GM19468 (cell line): Measurements from ENCODE around the gene EPS8L3.
"Not testable (repeated sequence)": the region's sequence is repeated elsewhere in the genome, so short reads cannot be mapped to it uniquely, and the experiment has no call there.

Source experiments
- ATAC-seq: cut with Tn5 transposase; IDR thresholded peaks from one replicate; pipeline ENCODE4 v1.9.1; 2021; ENCODE audit warnings: mild to moderate bottlenecking, moderate library complexity, moderate number of reproducible peaks; ENCODE audit not compliant: unreplicated experiment; ENCODE audit errors: extremely low read depth

Gene EPS8L3

DNA sequence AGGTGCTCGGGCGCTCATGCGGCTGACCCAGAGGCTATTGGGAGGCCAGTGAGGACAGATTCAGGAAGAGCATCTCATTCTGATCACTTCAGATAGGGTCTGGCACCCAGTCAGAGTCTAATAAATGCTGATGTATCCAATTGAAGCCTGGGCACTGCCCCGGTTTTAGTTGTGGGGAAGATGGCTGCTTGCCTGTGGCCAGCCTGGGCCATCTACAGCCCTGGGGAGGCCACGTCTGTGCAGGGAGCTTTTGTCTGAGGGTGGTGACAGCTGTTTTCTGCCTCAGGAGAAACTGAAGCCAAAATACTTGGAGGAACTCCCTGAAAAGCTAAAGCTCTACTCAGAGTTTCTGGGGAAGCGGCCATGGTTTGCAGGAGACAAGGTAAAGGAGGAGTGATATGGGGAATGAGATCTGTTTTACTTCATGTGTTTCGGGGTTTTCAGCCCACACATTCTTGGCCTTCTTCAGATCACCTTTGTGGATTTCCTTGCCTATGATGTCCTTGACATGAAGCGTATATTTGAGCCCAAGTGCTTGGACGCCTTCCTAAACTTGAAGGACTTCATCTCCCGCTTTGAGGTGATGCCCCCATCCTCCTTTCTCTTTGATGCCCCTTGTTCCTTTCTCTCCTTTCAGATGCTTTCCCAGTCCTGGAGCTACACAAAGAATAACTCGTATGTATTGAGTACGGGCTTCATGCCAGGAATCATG lies 48.9 kb downstream of the EPS8L3 start:
- no peak for ATAC-seq

DNA sequence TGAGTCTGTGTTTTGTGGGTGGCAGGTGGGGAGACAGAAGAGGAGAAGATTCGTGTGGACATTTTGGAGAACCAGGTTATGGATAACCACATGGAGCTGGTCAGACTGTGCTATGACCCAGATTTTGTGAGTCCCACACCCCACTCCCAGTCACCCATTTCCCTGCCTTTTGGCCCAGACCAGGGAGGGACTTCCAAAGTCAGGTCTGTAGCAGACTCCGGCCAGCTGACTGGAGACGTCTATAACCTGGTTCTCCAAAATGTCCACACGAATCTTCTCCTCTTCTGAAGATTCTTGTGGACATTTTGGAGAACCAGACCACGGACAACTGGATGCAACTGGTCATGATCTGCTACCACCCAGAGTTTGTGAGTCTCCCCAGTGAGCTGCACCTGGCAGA lies 50.1 kb downstream of the EPS8L3 start:
- no peak for ATAC-seq

DNA sequence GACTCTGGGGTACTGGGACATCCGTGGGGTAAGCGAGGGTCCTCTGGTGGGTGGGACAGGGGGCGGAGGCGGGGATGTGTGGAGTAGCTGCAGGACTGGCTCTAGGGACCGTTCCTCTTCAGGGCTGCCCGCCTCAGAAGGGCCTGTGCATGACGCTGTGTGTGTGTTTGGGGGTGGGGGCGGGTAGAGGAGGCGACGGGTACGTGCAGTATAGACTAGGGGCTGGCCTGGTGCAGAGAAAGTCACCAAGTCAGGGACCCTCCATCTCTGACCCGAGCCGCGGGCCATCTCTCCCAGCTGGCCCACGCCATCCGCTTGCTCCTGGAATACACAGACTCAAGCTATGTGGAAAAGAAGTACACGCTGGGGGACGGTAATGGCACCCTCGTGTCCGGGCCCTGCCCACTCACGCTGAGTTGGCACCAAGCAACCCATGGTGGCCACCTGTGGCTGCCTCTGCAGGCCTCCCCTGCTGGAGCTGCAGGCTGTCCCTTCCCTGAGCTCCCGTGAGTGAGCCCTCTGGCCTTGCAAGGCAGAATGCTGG lies 51.3 kb downstream of the EPS8L3 start:
- ATAC-seq = no peak

DNA sequence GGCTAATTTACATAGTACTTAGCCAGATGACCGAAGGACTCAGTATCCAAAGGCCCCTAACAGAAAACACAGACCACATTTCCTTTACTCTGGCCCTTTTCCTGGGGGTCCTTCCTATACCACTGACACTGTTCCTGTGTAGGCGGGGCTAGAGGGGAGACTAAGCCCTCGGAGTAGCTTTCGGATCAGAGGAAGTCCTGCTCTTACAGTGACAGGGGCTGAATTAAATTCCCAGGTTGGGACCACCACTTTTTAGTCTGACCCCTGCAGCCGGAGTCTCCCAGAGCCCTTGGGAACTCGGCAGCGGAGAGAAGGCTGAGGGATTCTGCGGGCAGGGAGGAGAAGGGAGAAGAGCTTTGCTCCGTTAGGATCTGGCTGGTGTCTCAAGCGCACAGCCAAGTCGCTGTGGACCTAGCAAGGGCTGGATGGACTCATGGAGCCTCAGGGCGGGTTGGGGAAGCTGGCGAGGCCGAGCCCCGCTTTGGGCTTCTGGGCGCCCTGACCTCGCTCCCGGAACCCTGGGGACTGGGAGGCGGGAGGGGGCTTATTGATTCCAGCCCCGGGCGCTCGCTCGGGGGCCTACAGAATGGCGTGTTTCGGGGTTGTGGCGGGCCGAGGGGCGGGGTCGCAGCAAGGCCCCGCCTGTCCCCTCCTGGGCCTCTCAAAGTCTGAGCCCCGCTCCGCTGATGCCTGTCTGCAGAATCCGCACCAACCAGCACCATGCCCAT lies 52.0 kb downstream of the EPS8L3 start, which contains the start of gene GSTM5:
Gene GSTM5 (plus strand): TSS at position 659 of the 728 bp plus-strand sequence. CDS start 62 bp downstream, at position 721.
- not testable (repeated sequence) for ATAC-seq

DNA sequence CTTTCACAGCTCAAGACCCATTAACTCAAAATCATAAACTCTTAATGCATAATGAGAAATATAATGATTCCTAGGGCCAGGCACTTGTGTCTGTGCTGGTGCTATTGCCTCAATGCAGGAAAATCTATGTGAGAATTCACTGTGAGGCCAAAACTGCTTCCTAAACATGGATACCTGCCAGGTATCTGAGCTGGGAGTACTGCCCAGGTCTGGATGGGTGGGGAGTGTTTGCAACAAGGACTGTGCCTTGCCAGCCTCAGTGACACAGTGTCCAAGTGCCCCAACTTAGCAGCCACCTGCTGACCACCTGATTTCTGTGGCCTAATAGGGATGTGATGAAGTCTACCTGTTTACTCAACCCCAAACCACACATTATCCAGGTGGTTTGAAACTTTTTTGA lies 53.9 kb downstream of the EPS8L3 start:
- not testable (repeated sequence) for ATAC-seq

DNA sequence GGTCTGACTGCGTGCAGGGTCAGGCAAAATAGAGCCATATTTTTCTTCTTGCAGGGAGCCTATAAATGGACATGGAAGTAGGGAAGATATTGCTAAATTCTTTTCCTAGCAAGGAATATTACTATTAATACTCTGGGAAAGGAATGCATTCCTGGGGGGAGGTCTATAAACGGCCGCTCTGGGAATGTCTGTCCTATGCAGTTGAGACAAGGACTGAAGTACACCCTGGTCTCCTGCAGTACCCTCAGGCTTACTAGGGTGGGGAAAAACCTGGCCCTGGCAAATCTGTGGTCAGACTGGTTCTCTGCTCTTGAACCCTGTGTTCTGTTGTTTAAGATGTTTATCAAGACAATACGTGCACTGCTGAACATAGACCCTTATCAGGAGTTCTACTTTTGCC lies 54.8 kb downstream of the EPS8L3 start:
- ATAC-seq = not testable (repeated sequence)

DNA sequence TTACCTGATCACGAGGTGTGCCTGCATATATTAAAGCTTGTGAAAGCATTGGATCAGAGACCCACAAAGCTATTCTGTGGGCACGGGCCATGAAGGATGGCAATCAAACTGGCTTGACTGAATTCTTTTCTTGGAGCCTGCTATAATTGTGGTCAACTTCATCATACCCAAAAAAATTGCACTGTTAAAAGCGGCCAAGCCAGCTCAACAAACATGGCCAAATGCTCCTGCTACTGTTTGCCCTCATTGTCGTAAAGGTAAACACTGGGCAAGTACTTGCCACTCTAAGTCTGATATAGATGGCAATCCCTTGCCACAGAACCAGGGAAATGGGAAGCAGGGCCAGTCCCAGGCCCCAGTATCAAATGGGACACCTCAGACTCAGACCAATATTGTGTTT lies 58.3 kb downstream of the EPS8L3 start:
- ATAC-seq = no peak

DNA sequence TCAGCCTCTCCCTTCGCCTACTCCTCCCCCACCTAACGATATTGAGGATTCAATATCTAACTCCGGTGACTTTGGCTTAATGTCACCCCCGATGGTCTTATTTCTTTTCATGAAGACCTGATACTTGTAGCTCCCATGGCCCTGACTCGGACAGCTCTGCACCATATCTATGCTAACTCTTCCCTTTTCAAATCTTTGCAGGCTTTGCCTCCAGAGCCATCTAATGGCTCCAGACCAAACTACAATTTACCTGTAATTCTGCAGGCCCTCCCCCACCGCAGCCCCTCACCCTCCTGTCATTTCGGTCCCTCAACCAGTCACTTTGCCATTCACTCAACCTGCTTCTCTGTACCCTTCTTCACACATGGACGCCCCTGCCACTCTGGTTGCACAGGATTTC lies 59.5 kb downstream of the EPS8L3 start:
- ATAC-seq = no peak

DNA sequence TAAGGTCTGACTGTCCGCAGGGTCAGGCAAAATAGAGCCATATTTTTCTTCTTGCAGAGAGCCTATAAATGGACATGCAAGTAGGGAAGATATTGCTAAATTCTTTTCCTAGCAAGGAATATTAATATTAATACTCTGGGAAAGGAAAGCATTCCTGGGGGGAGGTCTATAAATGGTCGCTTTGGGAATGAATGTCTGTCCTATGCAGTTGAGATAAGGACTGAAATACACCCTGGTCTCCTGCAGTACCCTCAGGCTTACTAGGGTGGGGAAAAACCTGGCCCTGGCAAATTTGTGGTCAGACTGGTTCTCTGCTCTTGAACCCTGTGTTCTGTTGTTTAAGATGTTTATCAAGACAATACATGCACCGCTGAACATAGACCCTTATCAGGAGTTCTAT lies 60.8 kb downstream of the EPS8L3 start:
- ATAC-seq = not testable (repeated sequence)
